Stimulated activated CD8-positive, alpha-beta memory T cell treated with anti-CD3 and anti-CD28 coated beads, Interleukin-7, amount 100 ng/mL, for 4 hours (primary cell): ENCODE results near the gene PARD6G.

Experiments
- DNase-seq, 2 donors: peaks; one replicate each; pipeline ENCODE4 v3.0.0-alpha.2; 2020; ENCODE audit warnings: low read depth in 2 of 2

PARD6G gene

GRCh38 chr18:80190311-80190710 lies 57.0 kb downstream of the PARD6G start:
- DNase-seq: no peak

- no peak for DNase-seq
Measured at GRCh38 chr18:80189531-80189865, 57.8 kb downstream of the PARD6G start.

- no peak for DNase-seq
Measured at GRCh38 chr18:80188643-80189530, 58.4 kb downstream of the PARD6G start.

- DNase-seq: no peak
Measured at GRCh38 chr18:80187956-80188642, 59.2 kb downstream of the PARD6G start.

- DNase-seq: no peak
Measured at GRCh38 chr18:80185545-80185944, 61.8 kb downstream of the PARD6G start.

GRCh38 chr18:80184243-80184772 lies 63.0 kb downstream of the PARD6G start:
- DNase-seq: no peak

GRCh38 chr18:80183273-80184050 lies 63.9 kb downstream of the PARD6G start:
- no peak for DNase-seq

GRCh38 chr18:80182855-80183254 lies 64.5 kb downstream of the PARD6G start:
- DNase-seq: no peak

- DNase-seq: no peak
Measured at GRCh38 chr18:80181642-80182461, 65.5 kb downstream of the PARD6G start.

- DNase-seq: no peak
Measured at GRCh38 chr18:80180778-80181564, 66.3 kb downstream of the PARD6G start.

GRCh38 chr18:80179857-80180558 lies 67.3 kb downstream of the PARD6G start:
- no peak for DNase-seq

- DNase-seq: no peak
Measured at GRCh38 chr18:80178935-80179818, 68.1 kb downstream of the PARD6G start.

GRCh38 chr18:80177128-80177527 lies 70.2 kb downstream of the PARD6G start:
- no peak for DNase-seq

GRCh38 chr18:80176334-80177073 lies 70.8 kb downstream of the PARD6G start:
- no peak for DNase-seq

GRCh38 chr18:80175451-80176204 lies 71.7 kb downstream of the PARD6G start:
- peak; percentile 31 to 45 for DNase-seq

- no peak for DNase-seq
Measured at GRCh38 chr18:80173060-80173459, 74.3 kb downstream of the PARD6G start.

- DNase-seq: no peak
Measured at GRCh38 chr18:80172056-80172455, 75.3 kb downstream of the PARD6G start.
